HFFc6 (cell line): ENCODE measurements around the gene ARSI. TPM values are rescaled to one million over a fixed set of nuclear protein-coding genes. Genes with fewer than 3 reads are reported as not detected.

ENCODE experiments used
- DNase-seq: peaks from one replicate; pipeline ENCODE4 v3.0.0-alpha.2; 2018
- H3K27ac Mint-ChIP-seq: 2 replicates; pipeline ENCODE4 v1.8.0; 2020; ENCODE audit warnings: mild to moderate bottlenecking, mixed read lengths
- H3K27me3 Mint-ChIP-seq: 2 replicates; pipeline ENCODE4 v1.8.0; 2021; ENCODE audit warnings: mild to moderate bottlenecking, moderate library complexity, mixed read lengths; ENCODE audit not compliant: insufficient read depth
- H3K36me3 Mint-ChIP-seq: 2 replicates; pipeline ENCODE4 v1.8.0; 2021; ENCODE audit warnings: low read depth, mixed read lengths
- H3K4me1 Mint-ChIP-seq: 2 replicates; pipeline ENCODE4 v1.8.0; 2020; ENCODE audit warnings: low read depth, mixed read lengths
- H3K4me3 Mint-ChIP-seq: 2 replicates; pipeline ENCODE4 v1.8.0; 2020; ENCODE audit warnings: mild to moderate bottlenecking, moderate library complexity, mixed read lengths
- H3K9me3 Mint-ChIP-seq: 2 replicates; pipeline ENCODE4 v1.8.0; 2020; ENCODE audit warnings: mild to moderate bottlenecking, mixed read lengths
- CTCF ChIP-seq: fragments of 200-600 bp; sonication (generic); IDR thresholded peaks from 2 replicates; pipeline ENCODE4 v1.5.0; 2021; ENCODE audit warnings: antibody characterized with exemption, mild to moderate bottlenecking
- total RNA-seq, 6 experiments: library from RNA; stranded (reverse); fragmentation: NEBNext Ultra II Directional; extraction: Animal tissue kit (Norgen Biotek cat#: 25700); gene quantifications; 2 replicates in 1 of 6; 3 replicates in 5 of 6; pipeline ENCODE4 v1.2.3, GENCODE V29; 2021

The ARSI gene
- total RNA-seq, 6 experiments from 2014 or later = 4.6 to 6.7 (median 4.9) TPM

GRCh38 chr5:150335778-150336177 lies 33.1 kb upstream of the ARSI start:
- Mint-ChIP-seq H3K27me3 (peaks cover 4% of the 10 kb centered on the region; the same call in 1 of the 2 replicates), H3K9me3 (no peaks in the 10 kb centered on the region), H3K4me3 (no peak overlapping the region), H3K4me1 (no peaks in the 10 kb centered on the region), H3K36me3 (no peaks in the 10 kb centered on the region), H3K27ac (no peak overlapping the region)
- no peak for TF ChIP-seq CTCF
- DNase-seq = no peak

DNA sequence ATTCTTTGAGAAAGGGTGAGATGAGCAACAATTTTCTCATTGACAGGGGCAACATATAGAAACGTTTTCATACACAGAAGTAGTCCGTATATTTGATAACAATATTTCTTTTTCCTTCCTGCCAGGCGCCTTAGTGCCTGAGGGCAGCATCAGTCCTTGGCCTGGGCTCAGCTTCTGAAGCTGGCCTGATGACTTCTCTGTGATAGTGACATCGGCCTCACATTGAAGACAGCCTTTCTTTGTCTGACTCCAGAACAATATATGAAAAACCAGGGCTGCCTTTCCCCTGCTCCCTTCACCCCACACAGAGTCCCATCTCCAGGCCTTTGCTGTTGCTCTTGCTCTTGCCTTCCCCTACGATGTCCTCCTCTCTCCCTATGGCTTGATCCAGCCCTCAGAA lies 30.7 kb upstream of the ARSI start:
- Mint-ChIP-seq H3K9me3 (no peaks in the 10 kb centered on the region), H3K4me1 (no peaks in the 10 kb centered on the region), H3K4me3 (no peak overlapping the region), H3K36me3 (no peaks in the 10 kb centered on the region), H3K27me3 (peaks cover 3% of the 10 kb centered on the region), H3K27ac (no peak overlapping the region)
- DNase-seq = no peak
- TF ChIP-seq CTCF = no peak

DNA sequence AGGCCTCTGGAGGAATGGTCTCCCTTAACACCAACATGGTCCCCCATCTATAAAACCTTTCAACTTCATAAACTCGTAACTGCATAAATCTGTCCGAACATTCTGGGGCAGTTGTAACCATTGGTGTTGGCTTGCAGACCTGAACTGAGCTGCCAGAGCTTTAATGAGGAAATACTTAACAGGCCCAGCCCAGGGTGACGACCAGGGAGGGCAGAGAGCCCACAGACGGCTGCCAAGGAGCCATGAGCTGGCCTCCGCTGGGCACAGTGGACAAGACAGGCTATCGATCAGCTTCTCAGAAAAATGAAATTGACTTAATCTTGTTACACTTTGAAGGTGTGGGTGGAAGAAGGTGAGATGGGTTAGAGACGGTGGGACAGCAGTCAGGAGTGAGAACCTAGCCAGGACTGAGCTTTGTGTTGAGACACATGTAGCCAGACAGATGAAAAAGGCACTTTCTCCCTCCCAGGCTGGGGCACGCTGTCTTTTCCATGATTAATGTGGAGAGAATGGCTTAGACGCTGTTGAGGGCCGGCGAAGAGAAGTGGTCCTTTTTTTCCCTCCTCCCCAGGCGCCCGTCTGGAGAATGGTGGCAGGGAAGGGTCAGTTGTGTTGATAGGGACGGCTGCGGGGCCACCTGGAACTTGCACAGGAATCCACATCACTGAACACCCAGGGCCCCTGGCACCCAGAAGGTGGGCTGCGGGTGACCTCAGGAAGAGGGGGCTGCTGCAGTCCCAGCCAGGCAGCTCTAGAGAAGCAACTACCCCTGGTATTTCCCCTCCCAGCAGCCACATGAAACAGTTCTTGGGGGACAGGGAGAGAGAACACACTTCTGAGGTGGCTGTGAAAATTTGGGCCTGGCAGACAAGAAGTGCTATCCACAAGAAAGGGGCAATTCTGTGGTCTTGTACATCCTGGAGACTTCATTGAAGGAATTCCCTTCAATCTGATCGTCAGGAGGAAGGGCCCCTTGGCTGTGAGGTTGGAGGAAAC lies 27.5 kb upstream of the ARSI start:
- no peaks in the 10 kb centered on the region for H3K9me3 Mint-ChIP-seq
- no peaks in the 10 kb centered on the region for H3K36me3 Mint-ChIP-seq
- no peak overlapping the region for H3K27ac Mint-ChIP-seq
- no peak for DNase-seq
- no peak for TF ChIP-seq CTCF
- no peaks in the 10 kb centered on the region for H3K4me1 Mint-ChIP-seq
- no peak overlapping the region for H3K4me3 Mint-ChIP-seq
- peaks cover 3% of the 10 kb centered on the region for H3K27me3 Mint-ChIP-seq

DNA sequence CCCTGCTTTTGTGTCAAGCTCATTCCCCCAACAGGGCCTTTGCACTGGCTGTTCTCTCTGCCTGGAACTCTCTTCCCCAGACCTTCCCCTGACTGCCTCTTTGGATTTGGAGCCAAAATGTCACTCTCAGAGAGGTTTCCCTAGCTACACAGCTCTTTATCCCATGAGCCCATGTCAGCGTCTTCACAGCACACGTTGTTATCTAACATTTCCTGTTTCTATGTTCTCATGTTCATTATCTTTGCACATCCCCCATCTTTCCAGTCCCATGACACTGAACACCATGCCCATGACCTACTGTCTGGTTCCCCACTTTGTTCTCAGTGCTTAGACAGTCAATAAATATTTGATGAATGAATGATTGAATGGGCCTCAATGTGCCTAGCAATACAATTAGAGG lies 26.3 kb upstream of the ARSI start:
- TF ChIP-seq CTCF = no peak
- Mint-ChIP-seq H3K27ac (no peak overlapping the region), H3K9me3 (no peaks in the 10 kb centered on the region), H3K4me3 (no peak overlapping the region), H3K27me3 (peaks cover 3% of the 10 kb centered on the region), H3K36me3 (no peaks in the 10 kb centered on the region), H3K4me1 (no peaks in the 10 kb centered on the region)
- DNase-seq = no peak

DNA sequence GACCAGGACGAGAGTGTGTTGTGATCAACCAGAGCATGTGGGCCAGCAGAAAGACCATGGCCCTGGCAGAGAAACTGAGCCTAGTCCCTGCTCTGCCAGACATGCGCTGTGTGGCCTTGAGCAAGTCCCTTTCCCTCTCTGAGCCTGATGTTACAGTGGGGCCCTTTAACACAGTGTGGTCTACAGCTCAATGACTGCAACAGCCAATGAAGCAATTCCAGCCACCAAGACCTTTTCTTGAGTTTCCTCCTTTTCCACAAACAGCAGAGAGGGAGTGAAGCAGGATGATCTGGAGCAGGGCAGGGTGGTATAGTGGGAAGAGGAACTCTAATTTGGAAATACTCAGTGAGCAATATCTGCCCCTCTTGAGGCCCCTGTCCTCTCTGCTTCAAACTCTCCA lies 25.8 kb upstream of the ARSI start:
- H3K36me3 Mint-ChIP-seq = no peaks in the 10 kb centered on the region
- DNase-seq = no peak
- H3K9me3 Mint-ChIP-seq = no peaks in the 10 kb centered on the region
- TF ChIP-seq CTCF = no peak
- H3K27ac Mint-ChIP-seq = no peak overlapping the region
- H3K4me1 Mint-ChIP-seq = no peaks in the 10 kb centered on the region
- no peak overlapping the region for H3K4me3 Mint-ChIP-seq
- peaks cover 3% of the 10 kb centered on the region for H3K27me3 Mint-ChIP-seq
